Measurements from ENCODE around the gene HSPB6.

DNA sequence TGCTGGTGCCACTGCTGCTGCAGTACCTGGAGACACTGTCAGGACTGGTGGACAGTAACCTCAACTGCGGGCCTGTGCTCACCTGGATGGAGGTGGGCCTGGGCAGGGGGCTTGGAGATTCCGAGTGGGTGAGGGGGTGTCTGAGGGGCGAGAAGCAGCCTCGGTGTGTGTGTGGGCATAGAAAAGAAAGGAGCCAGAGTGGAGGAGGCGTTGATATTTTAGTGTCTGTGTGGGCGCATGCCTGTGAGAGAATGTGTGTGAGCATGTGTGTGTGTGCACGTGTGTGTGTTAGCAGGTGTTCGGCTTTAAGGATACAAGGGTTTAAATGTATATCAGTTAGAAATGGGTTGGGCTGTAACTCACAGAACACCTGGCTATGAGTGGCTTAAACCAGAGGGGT lies 22.2 kb upstream of the HSPB6 start:
- no peak for TF ChIP-seq POLR2A (IDR thresholded peaks at IDR 0.05)
- TF ChIP-seq, protein P1, sequence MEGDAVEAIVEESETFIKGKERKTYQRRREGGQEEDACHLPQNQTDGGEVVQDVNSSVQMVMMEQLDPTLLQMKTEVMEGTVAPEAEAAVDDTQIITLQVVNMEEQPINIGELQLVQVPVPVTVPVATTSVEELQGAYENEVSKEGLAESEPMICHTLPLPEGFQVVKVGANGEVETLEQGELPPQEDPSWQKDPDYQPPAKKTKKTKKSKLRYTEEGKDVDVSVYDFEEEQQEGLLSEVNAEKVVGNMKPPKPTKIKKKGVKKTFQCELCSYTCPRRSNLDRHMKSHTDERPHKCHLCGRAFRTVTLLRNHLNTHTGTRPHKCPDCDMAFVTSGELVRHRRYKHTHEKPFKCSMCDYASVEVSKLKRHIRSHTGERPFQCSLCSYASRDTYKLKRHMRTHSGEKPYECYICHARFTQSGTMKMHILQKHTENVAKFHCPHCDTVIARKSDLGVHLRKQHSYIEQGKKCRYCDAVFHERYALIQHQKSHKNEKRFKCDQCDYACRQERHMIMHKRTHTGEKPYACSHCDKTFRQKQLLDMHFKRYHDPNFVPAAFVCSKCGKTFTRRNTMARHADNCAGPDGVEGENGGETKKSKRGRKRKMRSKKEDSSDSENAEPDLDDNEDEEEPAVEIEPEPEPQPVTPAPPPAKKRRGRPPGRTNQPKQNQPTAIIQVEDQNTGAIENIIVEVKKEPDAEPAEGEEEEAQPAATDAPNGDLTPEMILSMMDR (IDR thresholded peaks at IDR 0.05): no peak
